Neural cell (in vitro differentiated cells): ENCODE results near the gene AGPAT1.
"Not testable (repeated sequence)": the region's sequence is repeated elsewhere in the genome, so short reads cannot be mapped to it uniquely, and the experiment has no call there.

ENCODE experiments used
- EZH2 ChIP-seq: fragments of 200-600, 300-800 bp; shearing (Covaris generic), sonication (generic); IDR thresholded peaks from 2 replicates; pipeline ENCODE4 v1.6.1; 2014; ENCODE audit warnings: antibody characterized with exemption, low read length, borderline replicate concordance, mild to moderate bottlenecking; ENCODE audit not compliant: insufficient read depth, poor library complexity, severe bottlenecking
- RAD21 ChIP-seq: fragments of 450-650 bp; conservative IDR thresholded peaks from 2 replicates; pipeline ENCODE4 v1.6.1; 2014; ENCODE audit warnings: antibody characterized with exemption, mild to moderate bottlenecking, moderate library complexity
- TAF1 ChIP-seq: IDR thresholded peaks from 2 replicates; pipeline ENCODE4 v1.6.1; 2012; ENCODE audit warnings: low read depth
- TF ChIP-seq, protein P1 (sequence below): fragments of 450-650 bp; IDR thresholded peaks from 2 replicates; pipeline ENCODE4 v1.5.1; 2014; ENCODE audit warnings: antibody characterized with exemption, mild to moderate bottlenecking, moderate library complexity; ENCODE audit not compliant: poor library complexity, severe bottlenecking

DNA sequence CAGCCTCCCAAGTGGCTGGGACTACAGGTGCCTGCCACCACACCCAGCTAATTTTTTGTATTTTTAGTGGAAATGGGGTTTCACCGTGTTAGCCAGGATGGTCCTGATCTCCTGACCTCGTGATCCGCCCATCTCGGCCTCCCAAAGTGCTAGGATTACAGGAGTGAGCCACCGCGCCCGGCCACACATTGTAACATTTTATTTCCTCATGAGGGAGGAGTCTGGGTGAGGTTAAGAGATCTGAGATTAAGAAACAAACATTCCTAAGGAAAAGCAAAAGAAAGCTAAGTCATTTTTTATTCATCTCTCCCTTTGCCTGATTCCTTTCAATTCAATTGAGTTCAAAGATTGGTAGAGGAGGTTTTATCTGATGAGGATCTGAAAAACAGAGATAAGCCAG is 31.6 kb downstream of the AGPAT1 start:
- TF ChIP-seq, protein P1, sequence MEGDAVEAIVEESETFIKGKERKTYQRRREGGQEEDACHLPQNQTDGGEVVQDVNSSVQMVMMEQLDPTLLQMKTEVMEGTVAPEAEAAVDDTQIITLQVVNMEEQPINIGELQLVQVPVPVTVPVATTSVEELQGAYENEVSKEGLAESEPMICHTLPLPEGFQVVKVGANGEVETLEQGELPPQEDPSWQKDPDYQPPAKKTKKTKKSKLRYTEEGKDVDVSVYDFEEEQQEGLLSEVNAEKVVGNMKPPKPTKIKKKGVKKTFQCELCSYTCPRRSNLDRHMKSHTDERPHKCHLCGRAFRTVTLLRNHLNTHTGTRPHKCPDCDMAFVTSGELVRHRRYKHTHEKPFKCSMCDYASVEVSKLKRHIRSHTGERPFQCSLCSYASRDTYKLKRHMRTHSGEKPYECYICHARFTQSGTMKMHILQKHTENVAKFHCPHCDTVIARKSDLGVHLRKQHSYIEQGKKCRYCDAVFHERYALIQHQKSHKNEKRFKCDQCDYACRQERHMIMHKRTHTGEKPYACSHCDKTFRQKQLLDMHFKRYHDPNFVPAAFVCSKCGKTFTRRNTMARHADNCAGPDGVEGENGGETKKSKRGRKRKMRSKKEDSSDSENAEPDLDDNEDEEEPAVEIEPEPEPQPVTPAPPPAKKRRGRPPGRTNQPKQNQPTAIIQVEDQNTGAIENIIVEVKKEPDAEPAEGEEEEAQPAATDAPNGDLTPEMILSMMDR = not testable (repeated sequence)
- TF ChIP-seq RAD21, EZH2, TAF1: not testable (repeated sequence)
